ENCODE measurements around the gene AGRN. TPM values are rescaled to one million over a fixed set of nuclear protein-coding genes. Genes with fewer than 3 reads are reported as not detected.
"Not testable (repeated sequence)": the region's sequence is repeated elsewhere in the genome, so short reads cannot be mapped to it uniquely, and the experiment has no call there.

Gene AGRN
- total and polyA plus RNA-seq, 7 donors, result 2.8 to 54.4 (median 6.4) TPM

DNA sequence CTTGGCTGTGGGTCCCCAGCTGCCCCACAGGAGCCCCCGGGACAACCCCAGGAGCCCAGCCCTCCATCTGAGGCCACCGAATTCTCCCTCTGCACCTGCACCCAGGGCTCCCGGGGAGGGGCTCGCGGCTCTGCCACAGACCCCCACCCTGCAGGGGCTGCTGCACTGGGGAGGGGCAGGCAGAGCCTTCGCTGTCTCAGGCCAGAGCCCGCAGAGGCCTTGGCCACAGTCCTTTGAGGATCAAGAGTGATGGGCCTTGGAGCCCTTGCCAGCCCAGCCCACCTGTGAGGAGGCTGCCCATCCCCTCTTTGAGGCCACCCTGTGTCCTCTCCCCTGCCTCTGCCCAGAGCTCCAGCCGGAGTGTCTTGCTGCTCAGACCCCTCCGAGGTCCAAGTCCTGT, 44.6 kb upstream of the AGRN start:
- Histone ChIP-seq H3K4me3 (no peak overlapping the region), H3K27ac (no peak overlapping the region), H3K4me1 (peaks cover 0 to 10% (median 9%) of the 10 kb centered on the region in 4 donors), H3K9me3 (no peaks in the 10 kb centered on the region), H3K36me3 (no peaks in the 10 kb centered on the region), H3K27me3 (peaks cover 32 to 61% (median 55%) of the 10 kb centered on the region in 3 donors)
- DNase-seq, result no peak
- intact Hi-C loops (cut with DNase I), result loop anchor here (5.0 kb wide), 1 partner anchor 73 kb away; no protein-coding TSS in a partner anchor
- WGBS, 2 donors, result 41 to 65% methylated on average over 9 of the region's 9 CpGs
- TF ChIP-seq EP300 (IDR thresholded peaks at IDR 0.05) (no peak), POLR2AphosphoS5 (IDR thresholded peaks at IDR 0.05) (no peak), POLR2A (IDR thresholded peaks at IDR 0.05) (no peak)
- TF ChIP-seq, protein P1, sequence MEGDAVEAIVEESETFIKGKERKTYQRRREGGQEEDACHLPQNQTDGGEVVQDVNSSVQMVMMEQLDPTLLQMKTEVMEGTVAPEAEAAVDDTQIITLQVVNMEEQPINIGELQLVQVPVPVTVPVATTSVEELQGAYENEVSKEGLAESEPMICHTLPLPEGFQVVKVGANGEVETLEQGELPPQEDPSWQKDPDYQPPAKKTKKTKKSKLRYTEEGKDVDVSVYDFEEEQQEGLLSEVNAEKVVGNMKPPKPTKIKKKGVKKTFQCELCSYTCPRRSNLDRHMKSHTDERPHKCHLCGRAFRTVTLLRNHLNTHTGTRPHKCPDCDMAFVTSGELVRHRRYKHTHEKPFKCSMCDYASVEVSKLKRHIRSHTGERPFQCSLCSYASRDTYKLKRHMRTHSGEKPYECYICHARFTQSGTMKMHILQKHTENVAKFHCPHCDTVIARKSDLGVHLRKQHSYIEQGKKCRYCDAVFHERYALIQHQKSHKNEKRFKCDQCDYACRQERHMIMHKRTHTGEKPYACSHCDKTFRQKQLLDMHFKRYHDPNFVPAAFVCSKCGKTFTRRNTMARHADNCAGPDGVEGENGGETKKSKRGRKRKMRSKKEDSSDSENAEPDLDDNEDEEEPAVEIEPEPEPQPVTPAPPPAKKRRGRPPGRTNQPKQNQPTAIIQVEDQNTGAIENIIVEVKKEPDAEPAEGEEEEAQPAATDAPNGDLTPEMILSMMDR (IDR thresholded peaks at IDR 0.05), result no peak

GRCh38 chr1:975896-976683, 43.8 kb upstream of the AGRN start:
- Histone ChIP-seq H3K9me3 (no peaks in the 10 kb centered on the region), H3K27ac (peak overlapping the region; percentile 38 to 78 (median 72)), H3K36me3 (no peaks in the 10 kb centered on the region), H3K4me3 (peak overlapping the region; percentile 19 to 53 (median 40)), H3K27me3 (peaks cover 25 to 53% (median 48%) of the 10 kb centered on the region in 3 donors), H3K4me1 (peaks cover 0 to 10% (median 9%) of the 10 kb centered on the region in 4 donors)
- TF ChIP-seq, protein P1 (IDR thresholded peaks at IDR 0.05), result peak; percentile 30 to 81 (median 77)
- TF ChIP-seq POLR2AphosphoS5 (IDR thresholded peaks at IDR 0.05) (no peak), EP300 (IDR thresholded peaks at IDR 0.05) (no peak), POLR2A (IDR thresholded peaks at IDR 0.05) (no peak)
- intact Hi-C loops (cut with DNase I), result loop anchor here (5.0 kb wide), 1 partner anchor 74 kb away; no protein-coding TSS in a partner anchor
- 1 to 4% methylated on average over 40 of the region's 40 CpGs for WGBS, 2 donors
- DNase-seq, result no peak

GRCh38 chr1:976791-977190, 43.1 kb upstream of the AGRN start:
- not testable (repeated sequence) for H3K36me3 ChIP-seq, H3K9me3 ChIP-seq, H3K27ac ChIP-seq, H3K4me3 ChIP-seq, H3K4me1 ChIP-seq
- H3K27me3 ChIP-seq, result peaks cover 18 to 47% (median 40%) of the 10 kb centered on the region in 3 donors
- intact Hi-C loops (cut with DNase I), result loop anchor here (5.0 kb wide), 1 partner anchor 74 kb away; no protein-coding TSS in a partner anchor
- 43 to 64% methylated on average over 16 of the region's 39 CpGs for WGBS, 2 donors
- DNase-seq, result peak; percentile 88

DNA sequence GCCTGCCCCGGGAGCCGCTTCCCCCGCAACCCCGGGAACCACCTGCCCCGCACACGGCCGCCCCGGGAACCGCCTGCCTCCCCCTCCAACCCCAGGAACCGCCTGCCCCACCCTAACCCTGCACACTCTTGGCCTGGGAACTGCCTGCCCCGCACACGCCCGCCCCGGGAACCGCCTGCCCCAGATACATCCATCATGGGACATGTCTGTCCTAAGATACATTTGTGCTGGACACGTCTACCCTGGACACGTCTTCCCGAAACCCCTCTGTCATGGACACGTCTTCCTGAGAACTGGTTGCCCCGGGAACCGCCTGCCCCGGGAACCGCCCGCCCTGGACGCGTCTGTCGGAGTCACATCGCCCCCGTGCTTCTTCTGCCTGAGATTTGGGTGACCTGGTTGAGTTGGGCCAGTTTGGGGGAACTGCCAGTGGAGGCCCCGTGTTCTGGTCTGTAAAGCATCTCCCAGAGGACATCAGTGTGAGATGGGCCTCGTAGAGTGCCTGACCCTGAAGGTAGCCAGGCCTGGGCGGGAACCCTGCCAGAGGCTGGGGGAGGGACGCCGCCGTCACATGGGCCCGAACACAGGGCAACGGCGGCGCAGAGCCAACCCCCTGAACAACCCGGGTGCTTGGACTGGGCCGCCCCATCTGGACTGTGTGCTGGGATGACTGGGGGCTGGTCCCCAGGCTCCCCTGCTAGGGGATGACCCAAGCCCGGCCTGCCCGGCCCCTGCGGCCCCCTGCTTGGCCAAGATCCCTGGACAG, 41.7 kb upstream of the AGRN start:
- H3K27ac ChIP-seq, result no peak overlapping the region
- TF ChIP-seq EP300 (IDR thresholded peaks at IDR 0.05) (no peak), POLR2A (IDR thresholded peaks at IDR 0.05) (no peak), POLR2AphosphoS5 (IDR thresholded peaks at IDR 0.05) (no peak)
- TF ChIP-seq, protein P1 (IDR thresholded peaks at IDR 0.05), result no peak
- intact Hi-C loops (cut with DNase I), result loop anchor here (5.0 kb wide), 1 partner anchor 76 kb away; no protein-coding TSS in a partner anchor
- H3K27me3 ChIP-seq, result peaks cover 7 to 47% (median 26%) of the 10 kb centered on the region in 3 donors
- 74 to 87% methylated on average over 44 of the region's 44 CpGs for WGBS, 2 donors
- DNase-seq, result peak; percentile 62
- no peaks in the 10 kb centered on the region for H3K36me3 ChIP-seq
- peaks cover 0 to 10% (median 9%) of the 10 kb centered on the region in 4 donors for H3K4me1 ChIP-seq
- no peak overlapping the region for H3K4me3 ChIP-seq
- no peaks in the 10 kb centered on the region for H3K9me3 ChIP-seq
